Anterior cingulate cortex (tissue), 58 donors: ENCODE data around the gene WSCD1.

ENCODE experiments used
- DNase-seq, 58 donors: peaks; one replicate each; lab custom pipeline; 2025; lab: John Stamatoyannopoulos, UW

Gene WSCD1

GRCh38 chr17:6069539-6070429 lies at the start of gene WSCD1:
WSCD1 (plus strand) TSS chr17:6070379; CDS start chr17:6080659, 10,280 bp downstream.
- peak in 41 of 58 donors; percentile 19 to 78 (median 58) for DNase-seq

- no peak for DNase-seq
These were observed 49.2 kb upstream of the WSCD1 start for GRCh38 chr17:6021011-6021400.

- DNase-seq, result no peak
These were observed 48.6 kb upstream of the WSCD1 start for GRCh38 chr17:6021627-6022026.

GRCh38 chr17:6023036-6023831 lies 46.9 kb upstream of the WSCD1 start:
- DNase-seq, result no peak

- DNase-seq, result no peak
These were observed 45.6 kb upstream of the WSCD1 start for GRCh38 chr17:6024576-6024975.

- DNase-seq, result no peak
These were observed 42.7 kb upstream of the WSCD1 start for GRCh38 chr17:6027342-6028024.

GRCh38 chr17:6028294-6028693 lies 41.9 kb upstream of the WSCD1 start:
- no peak for DNase-seq

- peak in 1 of 58 donors; percentile 7 for DNase-seq
These were observed 34.3 kb upstream of the WSCD1 start for GRCh38 chr17:6035801-6036394.

GRCh38 chr17:6040504-6040903 lies 29.7 kb upstream of the WSCD1 start:
- no peak for DNase-seq

- DNase-seq, result no peak
These were observed 28.9 kb upstream of the WSCD1 start for GRCh38 chr17:6041246-6041645.

GRCh38 chr17:6043405-6043804 lies 26.8 kb upstream of the WSCD1 start:
- no peak for DNase-seq

- no peak for DNase-seq
These were observed 25.9 kb upstream of the WSCD1 start for GRCh38 chr17:6044261-6044660.

- DNase-seq, result peak in 2 of 58 donors; percentile 3 to 23
These were observed 24.4 kb upstream of the WSCD1 start for GRCh38 chr17:6045621-6046357.

- DNase-seq, result no peak
These were observed 23.7 kb upstream of the WSCD1 start for GRCh38 chr17:6046431-6046830.

- DNase-seq, result no peak
These were observed 23.2 kb upstream of the WSCD1 start for GRCh38 chr17:6046931-6047330.

- no peak for DNase-seq
These were observed 22.2 kb upstream of the WSCD1 start for GRCh38 chr17:6047966-6048365.

GRCh38 chr17:6048486-6048885 lies 21.7 kb upstream of the WSCD1 start:
- DNase-seq, result no peak

- no peak for DNase-seq
These were observed 17.3 kb upstream of the WSCD1 start for GRCh38 chr17:6052926-6053325.

- no peak for DNase-seq
These were observed 15.8 kb upstream of the WSCD1 start for GRCh38 chr17:6054372-6054771.

- DNase-seq, result no peak
These were observed 14.1 kb upstream of the WSCD1 start for GRCh38 chr17:6056104-6056503.
